Measurements from ENCODE around the gene WIPF1.

WIPF1 gene

DNA sequence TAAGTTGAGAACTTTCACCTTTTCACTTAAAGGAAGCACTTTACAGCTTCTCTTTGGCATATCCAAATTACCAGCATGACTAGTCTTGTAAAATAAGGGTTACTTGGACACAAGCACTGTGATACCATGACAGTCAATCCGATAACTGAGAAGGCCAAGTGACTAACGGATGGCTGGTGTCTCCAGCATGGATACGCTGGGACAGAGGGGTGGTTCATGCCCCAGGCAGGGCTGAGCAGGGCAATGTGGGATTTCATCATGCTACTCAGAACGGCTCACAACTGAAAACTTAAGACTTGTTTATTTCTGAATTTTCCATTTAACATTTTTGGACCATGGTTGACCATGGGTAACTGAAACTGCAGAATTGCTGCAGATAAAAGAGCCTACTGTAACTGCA, 67.7 kb downstream of the WIPF1 start:
- no peak for DNase-seq

DNA sequence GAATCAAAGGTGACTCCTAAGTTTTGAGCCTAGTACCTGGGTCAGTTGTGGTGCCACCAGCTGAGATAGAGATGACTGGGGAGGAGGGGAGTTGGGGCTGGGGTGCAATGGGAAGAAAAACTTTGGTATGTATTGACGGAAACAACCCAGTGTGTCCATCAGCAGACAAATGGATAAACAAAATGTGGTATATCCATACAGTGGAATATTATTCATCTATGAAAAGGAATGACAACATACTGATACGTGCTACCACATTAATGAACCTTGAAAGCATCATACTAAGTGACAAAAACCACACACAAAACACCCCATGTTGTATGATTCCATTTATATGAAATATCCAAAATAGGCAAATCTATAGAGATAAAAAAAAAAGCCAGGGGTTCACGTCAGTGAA, 69.6 kb downstream of the WIPF1 start:
- DNase-seq, result no peak

DNA sequence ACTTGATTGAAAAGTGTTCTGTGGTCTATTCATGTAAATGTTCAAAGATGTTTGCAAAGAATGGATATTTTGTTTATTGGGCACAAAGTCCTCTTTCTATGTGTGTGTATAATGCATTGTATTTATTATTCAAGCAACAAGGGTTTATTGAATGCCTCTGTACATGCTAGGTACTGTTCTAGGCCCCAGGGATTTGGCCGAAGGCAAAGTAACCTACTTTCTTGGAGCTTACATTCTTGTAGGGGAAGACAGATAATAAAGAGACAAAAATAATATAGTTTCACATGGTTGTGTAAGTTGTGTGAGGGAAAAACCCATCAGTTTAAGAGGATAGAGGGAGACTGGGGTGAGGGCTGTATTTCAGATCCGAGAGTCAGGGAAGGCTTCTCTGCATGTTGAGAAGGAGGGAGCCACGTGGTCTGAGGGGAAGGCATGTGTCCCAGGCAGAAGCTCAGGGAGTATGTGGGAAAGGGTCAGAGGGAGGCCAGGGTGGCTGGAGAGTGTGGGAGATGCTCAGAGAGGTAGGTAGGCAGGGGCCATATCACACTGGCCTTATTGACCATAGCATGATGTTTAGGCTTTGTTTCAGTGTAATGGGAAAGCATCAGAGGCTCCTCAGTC, 70.4 kb downstream of the WIPF1 start:
- no peak for DNase-seq

DNA sequence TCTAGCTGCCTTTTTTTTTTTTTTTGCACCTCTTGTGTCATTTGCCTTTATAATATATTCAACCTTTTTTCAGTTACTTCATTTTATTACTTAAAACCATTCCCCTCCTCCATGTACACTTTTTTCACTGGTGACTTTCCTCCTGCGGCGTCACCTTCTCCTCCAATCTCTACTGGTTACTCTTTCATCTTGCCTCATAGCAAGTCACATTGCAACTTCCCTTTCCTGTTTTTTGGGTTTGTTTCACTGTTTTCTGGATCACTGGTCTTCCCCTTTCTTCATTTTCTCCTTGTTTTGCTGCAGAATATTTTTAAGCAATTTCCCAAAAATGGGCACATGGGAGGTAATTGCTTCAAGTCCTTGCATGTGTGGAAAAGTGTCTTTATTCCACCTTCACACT, 73.1 kb downstream of the WIPF1 start:
- no peak for DNase-seq

DNA sequence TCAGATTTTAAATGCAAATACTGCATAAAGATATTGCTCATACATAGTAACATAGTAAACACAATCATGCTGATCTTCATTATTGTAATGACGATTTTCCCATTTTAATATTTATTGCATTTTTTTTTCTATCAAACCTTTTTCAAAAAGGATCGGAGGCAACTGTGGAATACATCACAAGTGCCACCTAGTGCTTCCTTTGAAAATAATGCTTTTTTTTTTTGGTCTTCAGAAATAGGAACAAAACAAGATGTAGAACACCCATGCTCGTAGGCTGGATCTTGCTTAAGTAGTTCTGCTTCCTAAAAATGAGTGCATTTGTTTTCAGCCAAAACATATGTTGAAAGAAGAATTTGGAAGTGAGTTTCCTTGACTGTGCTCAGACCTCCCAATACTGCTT, 75.1 kb downstream of the WIPF1 start:
- no peak for DNase-seq

DNA sequence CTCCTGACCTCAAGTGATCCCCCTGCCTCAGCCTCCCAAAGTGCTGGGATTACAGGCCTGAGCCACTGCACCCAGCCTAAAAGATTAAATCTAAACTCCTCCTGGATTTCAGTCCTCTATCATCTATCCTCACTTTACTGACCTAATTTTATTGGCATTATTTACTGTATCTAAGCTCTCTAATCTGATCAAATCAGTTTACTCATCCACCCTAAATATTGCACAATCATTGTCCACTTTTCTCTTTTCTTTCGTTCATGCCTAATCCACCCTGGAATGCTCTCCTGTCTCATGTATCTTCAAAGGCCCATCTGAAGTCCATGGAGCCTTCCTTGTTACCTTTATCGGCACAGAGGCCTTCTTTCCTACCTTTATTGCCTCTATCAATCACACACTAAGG, 79.2 kb downstream of the WIPF1 start:
- no peak for DNase-seq

DNA sequence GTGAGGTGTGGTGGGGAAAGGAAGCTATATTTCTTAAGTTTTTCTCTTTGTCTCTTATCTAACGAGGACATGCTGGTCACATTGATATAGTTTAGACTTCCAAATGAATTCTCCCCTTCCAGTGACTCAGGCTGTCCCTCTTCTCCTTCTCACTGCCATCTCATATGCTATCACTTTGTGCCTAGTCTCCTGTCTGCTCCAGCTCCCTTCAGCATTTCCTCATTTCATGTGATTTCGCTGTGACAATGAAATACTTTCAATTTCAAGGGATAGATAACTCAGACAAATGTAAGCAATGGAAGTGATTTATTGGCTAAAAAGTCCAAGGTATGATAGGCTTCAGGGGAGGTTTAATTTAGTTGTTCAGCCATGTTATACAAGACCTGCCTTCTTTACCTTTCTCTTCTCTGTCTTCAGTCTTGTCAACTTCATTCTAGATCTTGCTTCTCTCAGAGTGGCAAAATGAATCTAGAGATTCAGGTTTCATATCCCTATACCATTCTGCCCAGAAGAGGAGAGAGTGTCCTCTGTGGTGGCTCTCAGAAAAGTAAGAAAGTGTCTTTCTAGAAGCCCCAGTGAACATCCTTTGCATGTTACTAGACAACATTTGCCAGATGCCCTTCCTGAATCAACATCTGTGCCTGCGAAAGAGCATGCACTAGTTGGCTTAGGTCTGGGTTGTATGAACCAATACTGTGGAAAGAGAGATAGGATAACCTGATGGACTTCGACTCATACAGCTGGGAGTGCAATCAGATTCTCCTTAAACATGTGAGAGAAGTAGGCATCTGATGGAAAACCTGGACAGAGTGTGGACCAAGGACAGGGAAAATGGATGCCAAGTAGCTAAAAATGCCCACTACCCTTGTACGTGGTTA, 80.9 kb downstream of the WIPF1 start:
- DNase-seq, result no peak

DNA sequence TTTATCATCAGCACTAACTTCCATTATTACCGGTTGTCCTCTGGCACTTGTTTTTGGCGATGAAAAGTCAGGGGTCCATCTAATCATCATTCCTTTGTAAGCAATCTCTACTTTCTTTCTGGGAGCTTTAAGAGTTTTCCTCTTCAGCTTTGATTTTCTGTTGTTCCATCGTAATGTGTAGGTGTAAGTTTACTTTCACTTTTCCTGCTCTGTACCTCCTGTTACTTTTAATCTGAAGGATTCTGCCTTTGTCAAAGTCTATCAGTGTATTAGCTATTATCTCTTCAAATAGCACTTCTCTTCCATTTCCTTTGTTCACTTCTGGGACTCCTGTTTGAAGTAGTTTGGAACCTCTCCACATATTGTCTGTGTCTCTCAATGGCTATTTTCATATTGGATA, 85.3 kb downstream of the WIPF1 start:
- DNase-seq, result no peak

DNA sequence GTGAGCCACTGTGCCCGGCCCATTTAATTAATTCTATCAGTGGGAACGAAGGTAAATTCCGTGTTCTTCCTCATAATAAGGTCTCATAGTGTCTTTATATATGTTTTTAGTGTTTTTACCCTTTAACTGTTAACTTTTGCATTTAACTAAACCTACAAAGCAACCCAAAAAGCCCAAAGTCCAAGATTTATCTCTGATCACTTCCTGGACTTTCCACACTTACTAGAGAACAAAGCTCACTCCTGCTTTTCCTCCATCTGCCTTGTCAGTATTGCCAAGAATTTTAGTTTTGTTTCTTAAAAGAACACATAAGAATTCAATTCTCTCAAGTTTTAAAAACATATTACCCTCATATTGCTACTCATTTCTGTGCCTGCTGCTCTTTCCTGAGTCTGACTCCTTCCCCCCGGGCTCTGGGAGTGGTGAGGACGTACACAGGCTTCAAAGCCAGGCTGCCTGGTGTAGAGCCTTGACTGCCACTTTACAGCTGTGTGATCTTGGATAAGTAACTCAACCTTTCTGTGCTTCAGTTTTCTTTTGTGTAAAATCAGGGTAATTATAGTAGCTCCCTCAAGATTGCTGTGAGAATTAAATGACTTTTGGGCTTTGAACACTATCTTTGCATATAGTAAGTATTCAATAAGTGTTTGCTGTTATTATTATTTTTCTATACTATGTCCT, 85.9 kb downstream of the WIPF1 start:
- DNase-seq, result no peak

DNA sequence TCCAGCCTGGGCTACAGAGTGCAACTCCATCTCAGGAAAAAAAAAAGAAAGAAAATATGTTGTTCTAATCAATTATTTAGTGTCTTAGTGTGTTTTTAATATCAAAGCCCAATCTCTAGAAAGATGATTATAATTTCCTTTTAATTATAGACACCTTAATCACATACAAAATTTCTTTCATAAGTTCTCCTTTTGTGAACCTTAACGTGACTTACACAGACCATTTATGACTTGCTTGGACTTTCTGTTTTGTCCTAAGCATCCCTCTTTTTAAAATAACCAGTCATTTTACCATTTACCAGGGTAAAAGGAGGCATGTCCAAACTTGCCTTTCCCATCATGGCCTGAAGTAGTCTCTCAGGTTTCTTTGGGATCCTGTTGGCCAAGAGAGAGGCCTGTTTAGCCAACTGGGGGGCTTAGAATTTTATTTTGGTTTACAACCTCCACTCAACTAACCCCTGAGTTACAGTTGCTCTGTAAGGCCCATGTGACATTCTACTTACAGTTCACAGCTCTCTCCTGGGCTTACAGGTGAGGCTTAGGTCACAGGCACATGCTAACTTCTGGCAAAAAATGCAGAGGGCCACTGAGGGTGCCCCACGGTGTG, 86.9 kb downstream of the WIPF1 start:
- DNase-seq, result no peak
